Stimulated activated naive B cell treated with anti-CD40 and anti-IgM and Interleukin-4, amounts not matched to agents 10 μg/mL and 1 μg/mL and 100 μg/mL, for 72 hours (primary cell): ENCODE data around the gene GPC3.

ENCODE experiments used
- ATAC-seq, 2 donors: fragments of 150-1000 bp; cut with Tn5 transposase; replicated peaks; 2 replicates each; pipeline ENCODE4 v1.10.0; 2021; ENCODE audit warnings: moderate library complexity in 1 of 2
- DNase-seq: peaks from one replicate; pipeline ENCODE4 v3.0.0; 2021
- H3K27ac Mint-ChIP-seq: one replicate; pipeline ENCODE4 v1.8.0; 2022; ENCODE audit warnings: mild to moderate bottlenecking, mixed read lengths
- H3K27me3 Mint-ChIP-seq, 2 donors: one replicate each; pipeline ENCODE4 v1.8.0; 2022; ENCODE audit warnings: mixed read lengths in 2 of 2
- H3K36me3 Mint-ChIP-seq, 2 donors: one replicate each; pipeline ENCODE4 v1.8.0; 2022; ENCODE audit warnings: mixed read lengths in 2 of 2, mild to moderate bottlenecking in 1 of 2
- H3K4me1 Mint-ChIP-seq, 2 donors: one replicate each; pipeline ENCODE4 v1.8.0; 2022; ENCODE audit warnings: mixed read lengths in 2 of 2, mild to moderate bottlenecking in 1 of 2
- H3K4me3 Mint-ChIP-seq, 2 donors: one replicate each; pipeline ENCODE4 v1.8.0; 2022; ENCODE audit warnings: mild to moderate bottlenecking in 2 of 2, mixed read lengths in 2 of 2, moderate library complexity in 1 of 2
- H3K9me3 Mint-ChIP-seq, 2 donors: one replicate each; pipeline ENCODE4 v1.8.0; 2022; ENCODE audit warnings: mixed read lengths in 2 of 2, mild to moderate bottlenecking in 1 of 2

Gene GPC3

DNA sequence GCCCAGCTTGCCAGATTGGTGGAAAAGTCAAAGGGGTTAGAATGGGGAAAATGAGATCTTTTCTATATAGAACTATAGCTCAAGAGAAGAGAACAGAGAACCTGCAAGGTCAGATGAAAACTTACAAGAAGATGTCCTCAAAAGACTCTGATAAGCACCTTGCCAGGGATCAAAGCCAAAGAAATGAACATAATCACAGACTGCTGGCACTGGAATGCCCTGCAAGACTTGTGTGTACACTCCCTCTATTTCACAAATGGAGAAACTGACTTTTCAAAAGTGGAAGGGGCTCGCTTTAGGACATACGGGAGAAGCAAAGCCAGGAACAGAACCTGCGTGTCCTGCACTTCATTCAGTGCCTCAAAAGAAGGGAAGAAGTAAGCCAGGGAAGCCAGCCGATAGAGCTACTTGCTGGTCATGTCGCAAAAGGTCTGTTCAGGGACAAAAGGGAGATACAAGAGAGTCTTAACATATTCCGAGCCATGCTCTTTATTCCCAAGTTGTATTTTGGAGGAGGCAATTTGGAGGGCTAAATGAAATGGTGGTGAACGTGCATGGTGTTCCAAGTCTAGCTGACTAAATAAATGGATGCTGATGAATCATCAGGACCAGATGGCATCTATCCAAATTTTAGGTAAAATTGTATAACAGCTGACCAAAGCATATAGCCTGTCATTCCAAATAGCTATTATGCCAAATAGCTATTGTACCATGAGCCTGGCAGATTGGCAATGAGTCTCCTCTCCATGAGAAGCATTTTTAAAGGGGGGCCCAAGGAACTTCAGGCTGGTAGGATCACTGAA lies 394.5 kb downstream of the GPC3 start:
- ATAC-seq: no peak
- Mint-ChIP-seq H3K27ac (no peak overlapping the region), H3K9me3 (no peaks in the 10 kb centered on the region), H3K4me3 (no peak overlapping the region), H3K27me3 (peaks cover 0 to 5% of the 10 kb centered on the region in 2 donors), H3K4me1 (no peaks in the 10 kb centered on the region), H3K36me3 (no peaks in the 10 kb centered on the region)
- DNase-seq: no peak

- no peak overlapping the region for H3K4me3 Mint-ChIP-seq
- H3K4me1 Mint-ChIP-seq: no peaks in the 10 kb centered on the region
- no peak for ATAC-seq
- H3K27ac Mint-ChIP-seq: no peak overlapping the region
- peaks cover 0 to 5% of the 10 kb centered on the region in 2 donors for H3K27me3 Mint-ChIP-seq
- no peak for DNase-seq
- no peaks in the 10 kb centered on the region for H3K9me3 Mint-ChIP-seq
- H3K36me3 Mint-ChIP-seq: no peaks in the 10 kb centered on the region
Measured at GRCh38 chrX:133588827-133589226, 396.6 kb downstream of the GPC3 start.

GRCh38 chrX:133587818-133588217 lies 397.6 kb downstream of the GPC3 start:
- H3K4me3 Mint-ChIP-seq: no peak overlapping the region
- H3K4me1 Mint-ChIP-seq: no peaks in the 10 kb centered on the region
- ATAC-seq: no peak
- H3K27ac Mint-ChIP-seq: no peak overlapping the region
- peaks cover 0 to 5% of the 10 kb centered on the region in 2 donors for H3K27me3 Mint-ChIP-seq
- H3K9me3 Mint-ChIP-seq: no peaks in the 10 kb centered on the region
- no peaks in the 10 kb centered on the region for H3K36me3 Mint-ChIP-seq
- no peak for DNase-seq

GRCh38 chrX:133587071-133587470 lies 398.3 kb downstream of the GPC3 start:
- no peak overlapping the region for H3K4me3 Mint-ChIP-seq
- H3K27me3 Mint-ChIP-seq: peaks cover 0 to 5% of the 10 kb centered on the region in 2 donors
- no peaks in the 10 kb centered on the region for H3K36me3 Mint-ChIP-seq
- no peaks in the 10 kb centered on the region for H3K9me3 Mint-ChIP-seq
- H3K27ac Mint-ChIP-seq: no peak overlapping the region
- no peak for DNase-seq
- ATAC-seq: no peak
- no peaks in the 10 kb centered on the region for H3K4me1 Mint-ChIP-seq

- peaks cover 0 to 5% of the 10 kb centered on the region in 2 donors for H3K27me3 Mint-ChIP-seq
- no peak for ATAC-seq
- no peaks in the 10 kb centered on the region for H3K4me1 Mint-ChIP-seq
- no peaks in the 10 kb centered on the region for H3K36me3 Mint-ChIP-seq
- H3K9me3 Mint-ChIP-seq: no peaks in the 10 kb centered on the region
- no peak overlapping the region for H3K27ac Mint-ChIP-seq
- DNase-seq: no peak
- no peak overlapping the region for H3K4me3 Mint-ChIP-seq
Measured at GRCh38 chrX:133586443-133586842, 399.0 kb downstream of the GPC3 start.

- Mint-ChIP-seq H3K27ac (no peak overlapping the region), H3K36me3 (no peaks in the 10 kb centered on the region), H3K4me1 (no peaks in the 10 kb centered on the region), H3K4me3 (no peak overlapping the region), H3K9me3 (no peaks in the 10 kb centered on the region), H3K27me3 (no peaks in the 10 kb centered on the region)
- no peak for DNase-seq
- no peak for ATAC-seq
Measured at GRCh38 chrX:133583825-133584224, 401.6 kb downstream of the GPC3 start.

- no peak for DNase-seq
- Mint-ChIP-seq H3K9me3 (no peaks in the 10 kb centered on the region), H3K4me3 (no peak overlapping the region), H3K36me3 (no peaks in the 10 kb centered on the region), H3K4me1 (no peaks in the 10 kb centered on the region), H3K27ac (no peak overlapping the region), H3K27me3 (no peaks in the 10 kb centered on the region)
- ATAC-seq: no peak
Measured at GRCh38 chrX:133580625-133581024, 404.8 kb downstream of the GPC3 start.

- H3K4me3 Mint-ChIP-seq: no peak overlapping the region
- H3K4me1 Mint-ChIP-seq: no peaks in the 10 kb centered on the region
- no peaks in the 10 kb centered on the region for H3K9me3 Mint-ChIP-seq
- H3K36me3 Mint-ChIP-seq: no peaks in the 10 kb centered on the region
- no peak for DNase-seq
- H3K27me3 Mint-ChIP-seq: no peaks in the 10 kb centered on the region
- no peak for ATAC-seq
- H3K27ac Mint-ChIP-seq: no peak overlapping the region
Measured at GRCh38 chrX:133579631-133580030, 405.8 kb downstream of the GPC3 start.

DNA sequence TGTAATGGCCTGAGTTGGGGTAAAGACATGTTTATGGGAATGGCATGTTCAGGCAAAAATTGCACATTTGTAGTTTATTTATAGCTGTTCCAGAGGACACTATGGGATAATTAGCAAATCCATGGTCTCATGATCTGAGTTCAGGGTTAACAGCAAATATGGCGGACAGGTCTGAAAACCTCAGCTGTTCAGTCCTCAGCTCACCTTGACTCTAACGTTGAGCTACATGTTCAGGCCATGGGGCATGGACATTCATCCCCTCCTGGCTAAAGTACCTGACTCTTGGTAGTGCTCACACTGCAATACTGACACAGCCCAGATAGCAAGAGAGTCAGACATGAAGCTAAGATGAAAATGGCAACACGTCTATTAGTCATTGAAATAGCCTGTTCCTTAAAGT lies 408.5 kb downstream of the GPC3 start:
- ATAC-seq (no peak), DNase-seq (no peak)
- H3K27ac Mint-ChIP-seq: no peak overlapping the region
- H3K9me3 Mint-ChIP-seq: peaks cover 0 to 2% of the 10 kb centered on the region in 2 donors
- H3K4me3 Mint-ChIP-seq: no peak overlapping the region
- no peaks in the 10 kb centered on the region for H3K36me3 Mint-ChIP-seq
- no peaks in the 10 kb centered on the region for H3K4me1 Mint-ChIP-seq
- no peaks in the 10 kb centered on the region for H3K27me3 Mint-ChIP-seq

GRCh38 chrX:133575501-133576136 lies 409.8 kb downstream of the GPC3 start:
- Mint-ChIP-seq H3K4me1 (no peaks in the 10 kb centered on the region), H3K36me3 (no peaks in the 10 kb centered on the region), H3K9me3 (peaks cover 0 to 2% of the 10 kb centered on the region in 2 donors), H3K4me3 (no peak overlapping the region), H3K27me3 (no peaks in the 10 kb centered on the region), H3K27ac (no peak overlapping the region)
- ATAC-seq (no peak), DNase-seq (no peak)

GRCh38 chrX:133574716-133575115 lies 410.7 kb downstream of the GPC3 start:
- H3K36me3 Mint-ChIP-seq: no peaks in the 10 kb centered on the region
- peaks cover 0 to 2% of the 10 kb centered on the region in 2 donors for H3K9me3 Mint-ChIP-seq
- ATAC-seq (no peak), DNase-seq (no peak)
- no peaks in the 10 kb centered on the region for H3K27me3 Mint-ChIP-seq
- no peak overlapping the region for H3K4me3 Mint-ChIP-seq
- no peaks in the 10 kb centered on the region for H3K4me1 Mint-ChIP-seq
- no peak overlapping the region for H3K27ac Mint-ChIP-seq

GRCh38 chrX:133570549-133570948 lies 414.8 kb downstream of the GPC3 start:
- ATAC-seq (no peak), DNase-seq (no peak)
- H3K27ac Mint-ChIP-seq: no peak overlapping the region
- no peaks in the 10 kb centered on the region for H3K4me1 Mint-ChIP-seq
- peaks cover 0 to 2% of the 10 kb centered on the region in 2 donors for H3K9me3 Mint-ChIP-seq
- no peak overlapping the region for H3K4me3 Mint-ChIP-seq
- no peaks in the 10 kb centered on the region for H3K27me3 Mint-ChIP-seq
- no peaks in the 10 kb centered on the region for H3K36me3 Mint-ChIP-seq

GRCh38 chrX:133569217-133569616 lies 416.2 kb downstream of the GPC3 start:
- DNase-seq: no peak
- Mint-ChIP-seq H3K9me3 (peaks cover 0 to 2% of the 10 kb centered on the region in 2 donors), H3K4me1 (no peaks in the 10 kb centered on the region), H3K27me3 (peaks cover 0 to 5% of the 10 kb centered on the region in 2 donors), H3K4me3 (no peak overlapping the region), H3K27ac (no peak overlapping the region), H3K36me3 (no peaks in the 10 kb centered on the region)
- ATAC-seq: no peak

DNA sequence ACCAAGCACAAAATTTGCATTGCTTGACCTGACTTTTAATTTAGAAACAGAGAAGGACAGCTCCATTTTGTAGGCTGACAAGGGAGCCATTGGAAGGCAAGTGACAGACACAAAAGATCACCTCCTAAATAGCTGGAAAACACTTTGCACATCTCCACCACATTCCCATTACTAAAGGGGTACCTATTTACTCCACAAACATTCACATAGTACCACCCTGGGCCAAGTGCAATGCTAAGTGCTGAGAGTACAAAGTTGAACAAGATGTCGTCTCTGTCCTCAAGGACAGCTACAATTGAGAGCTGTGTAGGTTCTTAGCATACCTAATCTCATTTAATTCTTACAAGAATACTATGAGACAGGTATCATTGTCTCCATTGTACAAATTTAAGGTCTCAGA lies 417.3 kb downstream of the GPC3 start:
- Mint-ChIP-seq H3K4me1 (no peaks in the 10 kb centered on the region), H3K4me3 (no peak overlapping the region), H3K27ac (no peak overlapping the region), H3K9me3 (peaks cover 0 to 2% of the 10 kb centered on the region in 2 donors), H3K27me3 (peaks cover 0 to 5% of the 10 kb centered on the region in 2 donors), H3K36me3 (no peaks in the 10 kb centered on the region)
- ATAC-seq (no peak), DNase-seq (no peak)

DNA sequence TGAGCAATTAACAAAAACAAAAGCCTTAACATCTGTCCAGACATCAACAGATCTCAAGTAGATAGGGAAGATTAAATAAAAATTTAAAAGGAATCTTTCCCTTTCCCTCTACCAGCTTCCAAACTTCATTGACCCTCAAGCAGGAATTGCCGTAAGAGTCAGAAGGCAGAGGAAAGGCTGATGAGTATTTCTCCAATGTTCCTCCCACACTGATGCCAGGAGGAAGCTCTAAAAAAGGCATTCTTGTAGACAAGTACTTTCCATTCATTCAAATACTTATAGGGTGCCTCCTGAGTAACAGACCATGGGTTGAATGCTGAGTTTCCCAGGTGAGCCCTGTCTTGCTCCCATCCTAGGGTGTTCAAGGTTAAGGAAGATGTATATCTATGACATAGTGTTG lies 418.5 kb downstream of the GPC3 start:
- Mint-ChIP-seq H3K27me3 (peaks cover 0 to 5% of the 10 kb centered on the region in 2 donors), H3K4me1 (no peaks in the 10 kb centered on the region), H3K4me3 (no peak overlapping the region), H3K9me3 (no peaks in the 10 kb centered on the region), H3K27ac (no peak overlapping the region), H3K36me3 (no peaks in the 10 kb centered on the region)
- no peak for DNase-seq
- ATAC-seq: no peak
